Calu3 (cell line): ENCODE data around the gene SIGLEC1. TPM values are rescaled to one million over a fixed set of nuclear protein-coding genes. Genes with fewer than 3 reads are reported as not detected.

Source experiments
- BruUV-seq: library from RNA; stranded (reverse); fragments of 400-500 nt; replicated peaks from 2 replicates; lab custom pipeline; 2021; lab: Mats Ljungman, UMichigan
- CTCF ChIA-PET: fragments of 300-600 bp; sonication (Branson Sonifier 250); formaldehyde crosslinking; loops from one replicate; lab custom pipeline; 2022; ENCODE audit warnings: antibody characterized with exemption; lab: Charles Lee
- DNase-seq: peaks from one replicate; pipeline ENCODE4 v3.0.0; 2022
- H3K27ac Mint-ChIP-seq: one replicate; pipeline ENCODE4 v1.8.0; 2022; ENCODE audit warnings: mixed read lengths; ENCODE audit not compliant: unreplicated experiment
- H3K27me3 Mint-ChIP-seq: one replicate; pipeline ENCODE4 v1.8.0; 2022; ENCODE audit warnings: mixed read lengths; ENCODE audit not compliant: unreplicated experiment
- H3K36me3 Mint-ChIP-seq: one replicate; pipeline ENCODE4 v1.8.0; 2022; ENCODE audit warnings: mild to moderate bottlenecking, moderate library complexity, mixed read lengths; ENCODE audit not compliant: insufficient read depth, unreplicated experiment
- H3K4me1 Mint-ChIP-seq: one replicate; pipeline ENCODE4 v1.8.0; 2022; ENCODE audit warnings: mild to moderate bottlenecking, low read depth, mixed read lengths; ENCODE audit not compliant: unreplicated experiment
- H3K4me3 Mint-ChIP-seq: one replicate; pipeline ENCODE4 v1.8.0; 2022; ENCODE audit warnings: mild to moderate bottlenecking, low read depth, moderate library complexity, mixed read lengths; ENCODE audit not compliant: unreplicated experiment
- H3K9me3 Mint-ChIP-seq: one replicate; pipeline ENCODE4 v1.8.0; 2022; ENCODE audit warnings: low read depth, mixed read lengths; ENCODE audit not compliant: unreplicated experiment
- intact Hi-C: fragments of 100-400 bp; cut with micrococcal nuclease; formaldehyde crosslinking; loops from one replicate; pipeline ENCODE4 v1.10.0; 2022; ENCODE audit not compliant: unreplicated experiment
- total RNA-seq: library from RNA; stranded (reverse); gene quantifications from 2 replicates; pipeline ENCODE4 v1.2.3, GENCODE V29; 2022
- TF ChIP-seq, protein P1 (sequence below): fragments of 200-600 bp; IDR thresholded peaks from one replicate; pipeline ENCODE4 v1.8.0; 2022; ENCODE audit warnings: antibody characterized with exemption; ENCODE audit not compliant: unreplicated experiment

SIGLEC1 gene
- total RNA-seq, 1 experiment from 2014 or later, result not detected

- H3K4me3 Mint-ChIP-seq, result no peak overlapping the region
- DNase-seq, result no peak
- no peaks in the 10 kb centered on the region for H3K9me3 Mint-ChIP-seq
- no peaks in the 10 kb centered on the region for H3K4me1 Mint-ChIP-seq
- H3K36me3 Mint-ChIP-seq, result no peaks in the 10 kb centered on the region
- CTCF ChIA-PET, result interaction anchor here (0.8 kb wide), 1 partner anchor 13 kb away, joined by 3 read pairs; no protein-coding TSS in a partner anchor
- TF ChIP-seq, protein P1, sequence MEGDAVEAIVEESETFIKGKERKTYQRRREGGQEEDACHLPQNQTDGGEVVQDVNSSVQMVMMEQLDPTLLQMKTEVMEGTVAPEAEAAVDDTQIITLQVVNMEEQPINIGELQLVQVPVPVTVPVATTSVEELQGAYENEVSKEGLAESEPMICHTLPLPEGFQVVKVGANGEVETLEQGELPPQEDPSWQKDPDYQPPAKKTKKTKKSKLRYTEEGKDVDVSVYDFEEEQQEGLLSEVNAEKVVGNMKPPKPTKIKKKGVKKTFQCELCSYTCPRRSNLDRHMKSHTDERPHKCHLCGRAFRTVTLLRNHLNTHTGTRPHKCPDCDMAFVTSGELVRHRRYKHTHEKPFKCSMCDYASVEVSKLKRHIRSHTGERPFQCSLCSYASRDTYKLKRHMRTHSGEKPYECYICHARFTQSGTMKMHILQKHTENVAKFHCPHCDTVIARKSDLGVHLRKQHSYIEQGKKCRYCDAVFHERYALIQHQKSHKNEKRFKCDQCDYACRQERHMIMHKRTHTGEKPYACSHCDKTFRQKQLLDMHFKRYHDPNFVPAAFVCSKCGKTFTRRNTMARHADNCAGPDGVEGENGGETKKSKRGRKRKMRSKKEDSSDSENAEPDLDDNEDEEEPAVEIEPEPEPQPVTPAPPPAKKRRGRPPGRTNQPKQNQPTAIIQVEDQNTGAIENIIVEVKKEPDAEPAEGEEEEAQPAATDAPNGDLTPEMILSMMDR, result no peak
- no peak overlapping the region for H3K27ac Mint-ChIP-seq
- intact Hi-C loops, result no loop called here
- no TSS peak for BruUV-seq
- peaks cover 52% of the 10 kb centered on the region for H3K27me3 Mint-ChIP-seq
Measured at GRCh38 chr20:3724356-3724755, 12.0 kb upstream of the SIGLEC1 start.

DNA sequence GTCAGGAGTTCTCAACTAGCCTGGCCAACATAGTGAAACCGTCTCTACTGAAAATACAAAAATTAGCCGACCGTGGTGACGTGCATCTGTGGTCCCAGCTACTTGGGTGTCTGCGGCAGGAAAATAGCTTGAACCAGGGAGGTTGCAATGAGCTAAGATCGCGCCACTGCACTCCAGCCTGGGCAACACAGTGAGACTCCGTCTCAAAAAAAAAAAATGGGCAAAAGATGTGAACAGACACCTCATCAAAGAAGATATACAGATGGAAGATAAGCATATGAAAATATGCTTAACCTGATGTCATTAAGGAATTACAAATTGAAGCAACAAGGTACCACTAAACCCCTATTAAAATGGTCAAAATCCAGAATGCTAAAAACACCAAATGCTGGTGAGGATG is 10.9 kb upstream of the SIGLEC1 start:
- no TSS peak for BruUV-seq
- no peak for DNase-seq
- CTCF ChIA-PET, result no interaction called here
- H3K9me3 Mint-ChIP-seq, result no peaks in the 10 kb centered on the region
- intact Hi-C loops, result no loop called here
- H3K27me3 Mint-ChIP-seq, result peaks cover 46% of the 10 kb centered on the region
- no peaks in the 10 kb centered on the region for H3K4me1 Mint-ChIP-seq
- H3K36me3 Mint-ChIP-seq, result no peaks in the 10 kb centered on the region
- no peak overlapping the region for H3K4me3 Mint-ChIP-seq
- TF ChIP-seq, protein P1, result no peak
- no peak overlapping the region for H3K27ac Mint-ChIP-seq

GRCh38 chr20:3721912-3722311 is 9.5 kb upstream of the SIGLEC1 start:
- TF ChIP-seq, protein P1, result no peak
- no peak for DNase-seq
- no TSS peak for BruUV-seq
- H3K27ac Mint-ChIP-seq, result no peak overlapping the region
- no peaks in the 10 kb centered on the region for H3K36me3 Mint-ChIP-seq
- intact Hi-C loops, result no loop called here
- CTCF ChIA-PET, result no interaction called here
- H3K4me1 Mint-ChIP-seq, result no peaks in the 10 kb centered on the region
- no peaks in the 10 kb centered on the region for H3K9me3 Mint-ChIP-seq
- no peak overlapping the region for H3K4me3 Mint-ChIP-seq
- peaks cover 32% of the 10 kb centered on the region for H3K27me3 Mint-ChIP-seq

DNA sequence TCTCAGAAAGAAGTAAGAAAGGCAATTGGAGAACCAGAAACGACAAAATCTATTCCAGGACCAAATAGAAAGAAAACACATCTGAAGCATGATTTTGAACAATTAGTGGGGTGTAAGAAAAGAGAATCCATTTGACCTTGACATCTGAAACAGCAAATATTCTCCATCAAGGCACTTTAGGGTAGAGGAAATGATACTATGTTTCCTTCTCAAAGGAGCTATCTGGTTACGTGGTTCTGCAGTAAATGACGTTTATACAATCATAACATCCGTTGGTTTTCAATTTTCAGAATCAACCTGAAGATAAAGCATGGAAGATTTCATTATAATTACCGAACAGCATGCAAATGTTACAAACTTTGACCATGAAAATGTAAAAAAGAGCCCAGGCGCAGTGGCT is 8.2 kb upstream of the SIGLEC1 start:
- H3K4me1 Mint-ChIP-seq, result no peaks in the 10 kb centered on the region
- H3K4me3 Mint-ChIP-seq, result no peak overlapping the region
- DNase-seq, result no peak
- TF ChIP-seq, protein P1, result no peak
- H3K27me3 Mint-ChIP-seq, result peaks cover 26% of the 10 kb centered on the region
- H3K27ac Mint-ChIP-seq, result no peak overlapping the region
- H3K36me3 Mint-ChIP-seq, result no peaks in the 10 kb centered on the region
- CTCF ChIA-PET, result interaction anchor here (1.5 kb wide), 1 partner anchor 9 kb away, joined by 3 read pairs; no protein-coding TSS in a partner anchor
- intact Hi-C loops, result no loop called here
- no peaks in the 10 kb centered on the region for H3K9me3 Mint-ChIP-seq
- BruUV-seq, result no TSS peak
